Neural cell (in vitro differentiated cells): ENCODE data around the gene POLN. TPM values are rescaled to one million over a fixed set of nuclear protein-coding genes. Genes with fewer than 3 reads are reported as not detected.
A peak's percentile ranks its signal among the peaks of the same experiment; 100 is the strongest.

ENCODE experiments used
- H2AFZ ChIP-seq: fragments of 200-600, 300-800 bp; sonication (generic), shearing (Covaris generic); 2 replicates; pipeline ENCODE4 v1.6.0; 2014; ENCODE audit warnings: low read depth, mild to moderate bottlenecking, antibody characterized with exemption, low read length, moderate library complexity
- H3F3A ChIP-seq: fragments of 200-600 bp; shearing (Covaris generic); 2 replicates; pipeline ENCODE4 v1.6.1; 2016; ENCODE audit warnings: mild to moderate bottlenecking, moderate library complexity, mixed read lengths, antibody characterized with exemption, low read length; ENCODE audit not compliant: insufficient read depth, poor library complexity, severe bottlenecking
- H3K27ac ChIP-seq: fragments of 200-600, 300-800 bp; sonication (generic), shearing (Covaris generic); 2 replicates; pipeline ENCODE4 v1.5.1; 2014; ENCODE audit warnings: mild to moderate bottlenecking, low read length, moderate library complexity
- H3K27me3 ChIP-seq: fragments of 300-800, 200-600 bp; sonication (generic), shearing (Covaris generic); 2 replicates; pipeline ENCODE4 v1.6.0; 2014; ENCODE audit warnings: mild to moderate bottlenecking, low read depth, low read length, moderate library complexity; ENCODE audit not compliant: insufficient read depth
- H3K36me3 ChIP-seq: fragments of 300-800, 200-600 bp; sonication (generic), shearing (Covaris generic); 2 replicates; pipeline ENCODE4 v1.5.1; 2014; ENCODE audit warnings: mild to moderate bottlenecking, antibody characterized with exemption, low read length, moderate library complexity; ENCODE audit not compliant: insufficient read depth
- H3K4me2 ChIP-seq: fragments of 300-800, 200-600 bp; sonication (generic), shearing (Covaris generic); 2 replicates; pipeline ENCODE4 v1.6.0; 2014; ENCODE audit warnings: mild to moderate bottlenecking, low read length
- H3K4me3 ChIP-seq: fragments of 300-800, 200-600 bp; sonication (generic), shearing (Covaris generic); 2 replicates; pipeline ENCODE4 v1.5.1; 2014; ENCODE audit warnings: mild to moderate bottlenecking, low read length, moderate library complexity
- H3K79me2 ChIP-seq: fragments of 200-600 bp; shearing (Covaris generic); replicated peaks from 2 replicates; pipeline ENCODE4 v1.6.0; 2014; ENCODE audit warnings: mild to moderate bottlenecking, low read length, moderate library complexity; ENCODE audit not compliant: insufficient read depth
- H3K9ac ChIP-seq: fragments of 300-800, 200-600 bp; sonication (generic), shearing (Covaris generic); 2 replicates; pipeline ENCODE4 v1.6.1; 2016; ENCODE audit warnings: mild to moderate bottlenecking, low read length, mixed read lengths
- H3K9me2 ChIP-seq: fragments of 200-600 bp; shearing (Covaris generic); 2 replicates; pipeline ENCODE4 v1.6.1; 2016; ENCODE audit warnings: mild to moderate bottlenecking, low read length, mixed read lengths; ENCODE audit not compliant: insufficient read depth
- H3K9me3 ChIP-seq: fragments of 200-600, 300-800 bp; sonication (generic), shearing (Covaris generic); 2 replicates; pipeline ENCODE4 v1.6.1; 2016; ENCODE audit warnings: mild to moderate bottlenecking, mixed run types, low read length, moderate library complexity, mixed read lengths
- H4K20me1 ChIP-seq: fragments of 200-600 bp; shearing (Covaris generic); 2 replicates; pipeline ENCODE4 v1.6.1; 2016; ENCODE audit warnings: mild to moderate bottlenecking, mixed run types; ENCODE audit not compliant: insufficient read depth
- CTCF ChIP-seq: fragments of 450-650 bp; IDR thresholded peaks from 2 replicates; pipeline ENCODE4 v1.5.1; 2014; ENCODE audit warnings: antibody characterized with exemption, mild to moderate bottlenecking, moderate library complexity; ENCODE audit not compliant: poor library complexity, severe bottlenecking
- EP300 ChIP-seq: fragments of 450-650 bp; conservative IDR thresholded peaks from 2 replicates; pipeline ENCODE4 v1.6.1; 2014; ENCODE audit warnings: antibody characterized with exemption, mild to moderate bottlenecking, moderate library complexity; ENCODE audit not compliant: poor library complexity, severe bottlenecking
- EZH2 ChIP-seq: fragments of 200-600, 300-800 bp; shearing (Covaris generic), sonication (generic); IDR thresholded peaks from 2 replicates; pipeline ENCODE4 v1.6.1; 2014; ENCODE audit warnings: antibody characterized with exemption, low read length, borderline replicate concordance, mild to moderate bottlenecking; ENCODE audit not compliant: insufficient read depth, poor library complexity, severe bottlenecking
- MXI1 ChIP-seq: fragments of 450-650 bp; conservative IDR thresholded peaks from 2 replicates; pipeline ENCODE4 v1.6.1; 2014; ENCODE audit warnings: antibody characterized with exemption, mild to moderate bottlenecking; ENCODE audit not compliant: poor library complexity, severe bottlenecking
- POLR2AphosphoS5 ChIP-seq: IDR thresholded peaks from 2 replicates; pipeline ENCODE4 v1.6.1; 2012
- RAD21 ChIP-seq: fragments of 450-650 bp; conservative IDR thresholded peaks from 2 replicates; pipeline ENCODE4 v1.6.1; 2014; ENCODE audit warnings: antibody characterized with exemption, mild to moderate bottlenecking, moderate library complexity
- REST ChIP-seq: IDR thresholded peaks from 2 replicates; pipeline ENCODE4 v1.6.1; 2012; ENCODE audit warnings: borderline replicate concordance
- SMC3 ChIP-seq: fragments of 450-650 bp; conservative IDR thresholded peaks from 2 replicates; pipeline ENCODE4 v1.6.1; 2014; ENCODE audit warnings: antibody characterized with exemption, mild to moderate bottlenecking, moderate library complexity; ENCODE audit not compliant: poor library complexity
- TAF1 ChIP-seq: IDR thresholded peaks from 2 replicates; pipeline ENCODE4 v1.6.1; 2012; ENCODE audit warnings: low read depth
- polyA plus RNA-seq: library from polyadenylated mRNA; depleted of rRNA; stranded (reverse); fragments of >200 nt; gene quantifications from 2 replicates; pipeline ENCODE4 v1.2.3, GENCODE V29; 2014

POLN gene
- polyA plus RNA-seq, 1 donor from 2014 or later: 1.1 TPM

- peaks cover 32% of the 10 kb centered on the region for H3K79me2 ChIP-seq
Measured at GRCh38 chr4:2262944-2263250, 21.0 kb upstream of the POLN start.

GRCh38 chr4:2262145-2262943 lies 20.4 kb upstream of the POLN start:
- Histone ChIP-seq H3K36me3 (no peaks in the 10 kb centered on the region), H3K9ac (peak overlapping the region; percentile 89), H2AFZ (peak overlapping the region; percentile 56)
- TF ChIP-seq MXI1 (peak; percentile 93), REST (peak; percentile 83), POLR2AphosphoS5 (peak; percentile 89), SMC3 (peak; percentile 70), TAF1 (peak; percentile 86), EP300 (peak; percentile 89), EZH2 (no peak)

More at GRCh38 chr4:2262944-2263250, 21.0 kb upstream of the POLN start:
- Histone ChIP-seq H3K27ac (peak overlapping the region; percentile 86), H3F3A (no peaks in the 10 kb centered on the region), H3K36me3 (no peaks in the 10 kb centered on the region), H2AFZ (peak overlapping the region; percentile 56), H3K4me2 (peak overlapping the region; percentile 48), H3K27me3 (no peaks in the 10 kb centered on the region), H3K9me2 (no peaks in the 10 kb centered on the region), H4K20me1 (peaks cover 24% of the 10 kb centered on the region), H3K9ac (peak overlapping the region; percentile 89), H3K4me3 (peak overlapping the region; percentile 81), H3K9me3 (no peaks in the 10 kb centered on the region)
- TF ChIP-seq CTCF (no peak), EZH2 (no peak), POLR2AphosphoS5 (no peak), TAF1 (no peak), RAD21 (no peak), SMC3 (no peak), REST (no peak), EP300 (no peak), MXI1 (no peak)

More at GRCh38 chr4:2262145-2262943, 20.4 kb upstream of the POLN start:
- Histone ChIP-seq H3K79me2 (peaks cover 32% of the 10 kb centered on the region), H3K4me2 (peak overlapping the region; percentile 48), H4K20me1 (peaks cover 25% of the 10 kb centered on the region), H3K27me3 (no peaks in the 10 kb centered on the region), H3K4me3 (peak overlapping the region; percentile 81), H3F3A (no peaks in the 10 kb centered on the region), H3K9me2 (no peaks in the 10 kb centered on the region), H3K27ac (peak overlapping the region; percentile 86), H3K9me3 (no peaks in the 10 kb centered on the region)
